HG03045 (cell line): ENCODE data around the gene FAM151A.

ENCODE experiments used
- ATAC-seq: cut with Tn5 transposase; IDR thresholded peaks from one replicate; pipeline ENCODE4 v1.9.1; 2021; ENCODE audit warnings: mild to moderate bottlenecking, moderate library complexity; ENCODE audit not compliant: unreplicated experiment

FAM151A gene

GRCh38 chr1:54623216-54624007 lies at the start of gene FAM151A:
Gene FAM151A (minus strand): TSS chr1:54623525. CDS start chr1:54623395, 130 bp downstream.
- no peak for ATAC-seq

DNA sequence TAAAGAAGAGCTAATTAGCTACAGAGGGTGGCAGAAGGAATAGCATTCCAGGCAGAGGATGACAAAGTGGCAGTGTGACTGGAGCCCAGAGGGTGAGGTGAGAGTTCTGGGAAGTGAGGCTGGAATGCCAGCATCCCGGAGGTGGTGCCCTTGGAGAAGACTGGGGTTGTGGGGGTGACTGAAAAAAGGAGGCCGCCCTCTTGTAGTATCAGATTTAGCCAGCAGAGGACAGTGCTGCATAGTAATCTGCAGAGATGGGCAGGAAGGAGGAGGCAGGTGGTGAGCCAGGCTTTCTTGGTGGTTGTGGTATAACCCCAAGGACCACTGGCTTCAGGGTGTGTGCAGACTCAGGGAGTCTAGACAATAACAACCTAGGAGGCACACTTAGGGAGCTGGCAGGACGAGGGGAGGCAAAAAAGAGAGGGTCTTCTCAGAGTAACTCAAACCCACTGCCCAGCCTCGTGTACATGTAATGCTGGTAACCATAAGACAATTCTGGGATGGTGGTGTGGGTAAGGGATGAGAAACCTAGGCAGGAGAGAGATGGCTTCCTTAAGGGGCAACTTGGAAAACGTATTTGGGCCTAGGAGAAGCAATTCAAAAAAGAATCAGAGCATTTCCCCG lies 48.8 kb upstream of the FAM151A start:
- ATAC-seq = peak; percentile 50

- no peak for ATAC-seq
These were observed 45.2 kb upstream of the FAM151A start for GRCh38 chr1:54668567-54668966.

DNA sequence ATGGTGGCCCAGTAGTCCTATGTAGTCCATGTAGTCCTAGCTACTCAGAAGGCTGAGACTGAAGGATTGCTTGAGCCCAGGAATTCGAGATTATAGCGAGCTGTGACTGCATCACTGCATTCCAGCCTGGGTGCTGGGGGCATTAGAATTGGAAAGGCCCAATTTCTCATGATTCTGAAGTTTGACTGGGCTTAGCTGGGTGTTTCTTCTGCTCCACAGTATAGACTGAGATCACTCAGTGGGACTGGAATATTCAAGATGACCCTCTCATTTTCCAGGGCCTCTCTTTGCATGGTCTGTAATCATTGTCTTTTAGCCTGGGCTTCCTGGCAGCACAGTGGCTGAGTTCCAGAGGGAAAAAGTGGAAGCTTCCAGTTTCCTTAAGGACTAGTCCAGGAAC lies 44.5 kb upstream of the FAM151A start:
- ATAC-seq = no peak

DNA sequence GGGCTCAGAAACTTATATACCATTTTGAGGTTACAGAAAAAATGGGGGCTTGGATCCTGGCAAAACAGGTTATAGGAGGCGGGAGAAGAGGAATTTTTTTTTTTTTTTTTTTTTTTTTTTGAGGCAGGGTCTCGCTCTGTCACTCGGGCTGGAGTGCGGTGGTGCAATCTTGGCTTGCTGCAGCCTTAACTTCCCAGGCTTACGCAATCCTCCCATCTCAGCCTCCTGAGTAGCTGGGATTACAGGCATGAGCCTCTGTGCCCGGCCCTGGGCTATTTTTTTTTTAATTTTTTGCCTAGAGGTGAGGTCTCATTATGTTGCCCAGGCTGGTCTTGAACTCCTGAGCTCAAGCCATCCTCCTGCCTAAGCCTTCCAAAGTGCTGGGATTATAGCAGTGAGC lies 43.0 kb upstream of the FAM151A start:
- ATAC-seq = no peak

DNA sequence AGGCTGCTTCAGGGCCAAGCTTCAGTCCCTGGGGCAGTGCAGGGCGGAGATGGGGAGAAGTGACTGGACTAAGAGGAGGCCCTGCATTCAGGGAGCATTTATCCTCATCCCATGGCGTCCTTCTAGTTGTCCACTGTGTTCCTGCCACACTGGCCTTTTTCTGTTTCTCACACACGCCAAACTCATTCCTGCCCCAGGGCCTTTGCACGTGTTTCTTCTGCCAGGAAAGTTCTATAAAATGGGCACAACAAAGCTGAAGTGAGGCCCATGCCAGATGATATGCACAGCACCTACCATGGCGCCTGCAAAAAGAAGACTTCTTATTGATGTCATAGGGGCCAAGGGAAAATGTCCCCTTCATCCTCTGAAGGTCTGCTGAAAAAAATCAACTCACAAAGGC lies 42.5 kb upstream of the FAM151A start:
- ATAC-seq = no peak

- no peak for ATAC-seq
These were observed 41.0 kb upstream of the FAM151A start for GRCh38 chr1:54664364-54664763.

GRCh38 chr1:54663725-54664124 lies 40.4 kb upstream of the FAM151A start:
- ATAC-seq = no peak

DNA sequence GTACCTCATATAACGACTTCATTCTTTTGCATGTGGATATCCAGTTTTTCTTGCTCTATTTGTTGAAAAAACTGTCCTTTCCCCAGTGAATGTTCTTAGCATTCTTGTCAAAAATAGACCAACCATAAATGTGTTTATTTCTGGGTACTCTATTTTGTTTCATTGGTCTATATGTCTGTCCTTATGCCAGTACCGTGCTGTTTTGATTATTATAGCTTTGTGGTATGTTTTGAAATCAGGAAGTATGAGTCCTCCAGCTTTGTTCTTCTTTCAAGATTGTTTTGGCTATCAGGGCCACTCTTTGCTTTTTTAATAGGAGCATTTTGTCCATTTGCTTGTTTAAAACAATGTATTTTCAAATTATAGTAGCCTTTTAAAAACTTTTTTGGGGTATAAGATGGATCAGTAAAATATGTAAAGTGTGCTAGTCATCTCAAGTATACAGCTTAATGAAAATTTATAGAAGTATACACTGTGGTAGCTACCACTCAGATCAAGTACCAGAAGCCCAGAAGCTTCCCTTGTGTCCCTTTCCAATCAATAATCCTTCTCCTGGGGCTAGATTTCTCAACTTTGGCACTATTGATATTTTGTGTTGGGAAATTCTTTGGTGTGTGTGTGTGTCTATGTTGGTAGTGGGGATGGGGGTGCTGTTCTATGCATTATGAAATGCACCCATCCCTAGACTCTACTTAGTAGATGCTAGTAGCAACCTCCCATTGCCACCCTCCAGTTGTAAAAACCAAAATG lies 35.0 kb upstream of the FAM151A start:
- no peak for ATAC-seq

DNA sequence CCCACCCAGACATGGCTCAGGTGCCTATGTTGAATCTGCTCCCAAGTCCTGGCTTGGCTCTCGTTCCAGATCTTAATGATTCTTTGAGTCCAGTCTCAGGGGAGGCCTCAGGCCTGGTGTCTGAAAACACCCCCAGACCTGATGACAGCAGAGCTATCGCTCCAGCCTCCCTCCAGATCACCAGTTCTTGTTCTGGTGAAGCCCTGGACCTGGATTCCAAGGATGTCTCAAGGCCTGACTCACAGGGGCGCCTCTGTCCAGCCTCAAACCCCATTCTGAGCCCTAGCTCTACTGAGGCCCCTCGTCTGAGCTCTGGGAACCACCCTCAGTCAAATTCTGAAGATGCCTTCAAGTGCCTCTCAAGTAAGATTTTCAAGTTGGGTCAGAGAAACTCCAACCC lies 29.7 kb upstream of the FAM151A start:
- no peak for ATAC-seq

GRCh38 chr1:54652168-54652567 lies 28.8 kb upstream of the FAM151A start:
- ATAC-seq = no peak

DNA sequence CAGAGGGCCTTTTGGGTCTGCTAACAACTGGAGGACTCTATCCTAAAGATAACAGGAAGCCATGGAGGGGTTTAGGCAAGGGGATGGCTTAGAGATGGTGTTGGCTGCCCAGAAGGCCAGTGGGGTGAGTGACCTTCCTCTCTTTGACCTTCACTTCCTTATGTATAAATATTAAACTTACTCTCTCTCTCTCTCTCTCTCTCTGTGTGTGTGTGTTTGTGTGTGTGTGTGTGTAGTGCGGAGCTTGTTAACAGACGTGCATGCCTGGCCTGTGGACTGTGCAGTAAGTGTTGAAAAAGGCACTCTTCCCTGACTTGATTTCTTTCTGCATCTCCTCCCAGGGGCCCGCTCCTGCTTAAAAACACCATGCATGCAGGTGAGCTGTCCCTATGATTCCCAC lies 28.3 kb upstream of the FAM151A start:
- no peak for ATAC-seq

DNA sequence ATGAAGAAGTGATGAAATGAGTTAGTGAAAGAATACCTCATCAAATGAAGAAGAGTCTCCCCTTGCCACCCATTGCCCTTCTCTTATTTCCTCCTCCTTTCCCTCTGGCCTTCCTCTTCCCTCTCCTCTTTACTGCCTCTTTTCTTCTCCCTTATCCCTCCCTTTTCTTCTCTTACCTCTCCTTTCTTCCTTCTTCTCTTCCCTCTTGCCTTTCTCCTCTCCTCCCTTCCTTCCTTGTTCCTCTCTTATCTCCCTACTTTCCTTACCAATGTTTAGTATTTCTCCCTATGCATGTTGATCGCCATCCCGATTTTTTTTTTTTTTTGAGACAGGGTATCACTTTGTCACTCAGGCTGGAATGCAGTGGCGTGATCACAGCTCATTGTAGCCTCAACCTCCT lies 27.1 kb upstream of the FAM151A start:
- no peak for ATAC-seq

DNA sequence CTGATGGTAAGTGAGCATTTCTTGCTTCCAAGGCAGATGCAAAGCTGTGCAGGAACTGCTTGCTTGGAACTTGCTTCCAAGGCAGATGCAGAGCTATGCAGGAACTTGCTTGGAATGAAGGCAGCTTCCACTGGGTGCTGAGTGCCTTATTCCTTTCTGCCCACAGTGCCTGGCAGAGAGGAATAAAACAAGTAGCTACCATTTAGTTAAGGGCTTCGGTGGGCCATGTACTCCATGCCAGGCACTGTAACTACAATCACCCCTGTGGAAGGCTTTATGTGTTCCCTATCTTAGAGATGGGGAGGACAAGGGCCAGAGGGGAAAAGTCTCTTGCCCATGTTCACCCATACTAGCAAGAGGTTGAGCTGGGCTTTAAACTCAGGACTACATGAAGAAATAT lies 26.6 kb upstream of the FAM151A start:
- ATAC-seq = no peak

DNA sequence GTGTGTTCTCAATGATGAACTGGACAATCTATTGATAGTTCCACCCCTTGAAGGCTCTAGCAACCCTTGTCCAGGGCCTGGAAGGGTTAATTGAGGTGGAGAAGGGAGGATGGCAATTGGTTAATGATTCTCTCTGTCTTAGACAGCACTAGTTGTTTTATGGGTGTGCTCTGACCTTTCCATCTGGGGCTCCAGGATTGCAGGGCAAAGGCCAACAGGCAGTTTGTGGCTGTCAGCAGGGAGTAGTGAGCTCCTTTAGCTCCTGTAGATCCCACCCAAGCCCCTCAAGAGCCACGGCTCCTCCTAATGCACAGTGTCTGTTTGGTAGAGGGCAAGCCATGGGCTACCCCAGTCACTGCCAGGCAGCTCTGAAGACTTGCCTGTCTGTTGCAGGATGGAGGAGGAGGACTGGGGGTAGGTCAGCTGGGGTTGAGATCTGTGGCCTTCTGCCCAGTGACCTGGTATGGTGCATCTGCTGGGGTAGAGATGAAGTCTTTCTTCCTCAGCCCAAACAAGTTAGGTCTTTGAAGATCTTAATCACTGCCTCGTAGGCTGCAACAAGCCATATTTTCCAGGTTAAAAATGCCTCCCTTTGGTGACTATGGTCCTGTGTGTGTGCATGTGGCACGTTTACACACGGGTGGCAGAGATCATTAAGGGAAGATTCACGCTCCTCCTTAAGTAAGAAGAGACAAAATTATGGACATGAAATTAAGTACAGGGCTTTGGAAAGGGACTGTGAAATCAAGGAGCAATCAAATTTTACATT lies 26.0 kb upstream of the FAM151A start:
- no peak for ATAC-seq

DNA sequence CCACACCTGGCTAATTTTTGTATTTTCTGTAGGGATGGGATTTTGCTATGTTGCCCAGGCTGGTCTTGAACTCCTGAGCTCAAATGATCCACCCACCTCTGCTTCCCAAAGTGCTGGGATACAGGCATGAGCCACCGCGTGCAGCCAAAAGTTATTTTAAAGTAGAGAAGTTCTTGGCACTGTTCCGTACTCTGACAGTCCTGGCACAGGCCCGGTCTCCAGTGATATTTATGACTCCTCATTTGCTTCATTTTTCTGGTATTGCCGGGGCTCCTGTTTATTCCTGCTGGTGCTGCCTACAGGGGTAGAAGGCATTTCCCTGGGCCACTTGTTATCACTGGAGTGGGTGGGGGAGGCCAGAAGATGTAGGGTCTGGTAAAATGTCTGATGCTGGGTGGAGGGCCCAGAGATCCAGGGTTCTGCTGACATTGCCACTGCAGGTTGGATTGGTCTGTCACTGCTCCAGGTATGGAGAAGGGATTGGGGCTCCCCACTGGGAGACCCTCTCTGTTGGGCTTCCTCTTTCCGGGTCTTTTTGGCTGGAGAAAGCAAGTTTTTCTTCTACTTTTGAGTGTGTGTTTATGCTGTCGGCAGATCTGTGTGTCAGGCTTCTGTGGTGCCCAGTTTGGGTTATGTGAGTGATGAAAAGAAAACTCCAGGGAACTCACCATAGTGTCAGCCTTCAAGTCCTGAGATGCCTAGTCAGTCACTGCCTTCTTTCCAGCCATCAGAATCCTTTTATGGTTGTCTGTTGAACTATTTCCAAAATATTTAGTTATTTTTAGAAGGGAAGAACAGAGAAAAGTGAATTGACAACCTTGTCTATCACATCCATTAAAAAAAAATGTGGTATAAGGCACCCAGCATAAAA lies 22.7 kb upstream of the FAM151A start:
- ATAC-seq = no peak

- no peak for ATAC-seq
These were observed 20.4 kb upstream of the FAM151A start for GRCh38 chr1:54643736-54644135.

DNA sequence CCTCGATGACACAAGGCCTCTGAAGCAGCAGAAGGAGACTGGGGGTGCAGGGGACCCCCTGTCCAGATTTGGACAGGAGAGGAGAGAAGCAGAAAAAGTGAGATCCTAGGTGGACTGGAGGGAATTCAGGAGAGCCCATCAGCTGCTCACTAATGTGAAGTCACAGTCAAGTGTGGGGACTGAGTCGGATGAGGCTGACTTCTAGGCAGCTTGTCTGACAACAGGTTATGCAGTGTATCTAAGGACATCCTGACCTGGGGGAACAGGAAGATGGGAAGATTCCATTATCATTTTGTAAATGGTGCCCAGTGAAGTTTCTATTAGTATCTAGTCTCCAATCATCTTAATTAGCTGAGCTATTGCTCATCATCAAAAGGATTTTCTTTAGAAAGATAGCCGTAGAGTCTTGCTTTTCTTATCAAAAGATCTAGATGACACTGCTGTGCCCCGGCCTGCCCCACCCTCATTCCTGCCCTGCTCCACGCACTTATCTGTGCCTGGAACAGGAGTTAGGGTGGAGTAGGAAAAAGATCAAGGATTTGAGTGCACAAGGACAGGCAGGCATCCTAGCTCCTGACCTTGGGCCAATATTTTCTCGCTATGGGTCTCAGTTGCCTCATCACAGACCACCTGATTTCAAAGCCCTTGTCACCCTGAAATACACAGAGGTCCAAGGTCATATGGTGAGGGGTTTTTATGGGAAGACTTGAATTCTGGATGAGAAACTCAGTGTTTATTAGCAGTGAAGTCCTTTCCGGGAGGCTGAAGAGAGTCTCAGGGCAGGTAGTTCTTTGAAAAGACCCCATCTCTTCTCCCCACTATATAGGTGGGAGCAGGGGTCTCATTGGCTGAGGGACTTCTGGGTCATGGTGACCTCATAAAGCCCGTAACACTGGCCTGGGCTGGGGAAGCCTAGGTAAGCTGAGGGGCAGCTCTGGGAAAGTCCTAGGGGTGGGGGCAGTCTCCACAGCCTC lies 17.8 kb upstream of the FAM151A start, which contains the start of gene MROH7:
MROH7 (plus strand) TSS at position 924 of the 974 bp plus-strand sequence. CDS start 11,141 bp downstream, outside the sequence.
- no peak for ATAC-seq

DNA sequence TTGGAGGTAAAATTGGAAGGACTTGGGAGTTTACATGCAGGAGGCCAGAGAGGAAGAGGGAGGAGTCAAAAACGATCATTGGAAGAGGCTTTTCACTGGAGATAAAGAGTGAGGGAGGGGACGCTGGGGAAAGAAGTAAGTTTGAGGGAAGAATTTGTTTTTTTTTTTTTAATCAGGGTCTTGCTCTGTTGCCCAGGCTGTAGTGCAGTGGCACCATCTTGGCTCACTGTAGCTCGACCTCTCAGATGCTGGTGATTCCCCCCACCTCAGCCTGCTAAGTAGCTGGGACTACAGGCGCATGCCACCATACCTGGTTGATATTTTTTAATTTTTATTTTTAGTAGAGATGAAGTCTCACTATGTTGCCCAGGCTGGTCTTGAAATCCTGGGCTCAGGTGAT lies 17.0 kb upstream of the FAM151A start:
- no peak for ATAC-seq
